ENCODE data around the gene CLN5. TPM values are rescaled to one million over a fixed set of nuclear protein-coding genes. Genes with fewer than 3 reads are reported as not detected.

Gene CLN5
- polyA plus RNA-seq, 1 donor from 2014 or later: 25.9 TPM

DNA sequence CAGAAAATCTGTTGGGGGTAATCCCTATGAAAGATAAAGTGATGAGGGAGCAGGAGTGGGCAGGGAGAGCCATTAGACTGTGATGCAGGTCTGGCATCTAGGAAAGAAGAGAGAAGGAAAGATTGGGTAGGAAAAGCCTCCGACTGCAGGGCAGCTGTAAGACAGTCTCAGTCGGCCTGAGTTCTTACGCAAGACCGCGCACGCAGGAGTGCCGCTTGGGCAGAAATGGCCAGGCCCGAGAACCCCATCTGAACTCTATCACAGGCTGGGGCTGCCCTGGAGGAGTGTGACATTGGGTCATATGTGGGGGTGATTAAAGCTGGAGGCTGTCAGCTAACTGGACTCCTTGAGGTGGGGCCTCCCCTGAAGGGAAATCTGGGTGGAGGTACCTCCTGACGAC lies 49.0 kb downstream of the CLN5 start:
- no peak overlapping the region for H3K27ac ChIP-seq (ENCODE audit: low read length)
- no peak overlapping the region for H3K4me3 ChIP-seq (ENCODE audit: low read length)
- H3K79me2 ChIP-seq (replicated peaks; ENCODE audit: insufficient read depth, low read length): no peaks in the 10 kb centered on the region
- H3K9me2 ChIP-seq (ENCODE audit: insufficient read depth, low read length): no peaks in the 10 kb centered on the region
- H2AFZ ChIP-seq (ENCODE audit: low read depth, low read length): no peak overlapping the region
- H3K4me2 ChIP-seq (ENCODE audit: low read length): no peak overlapping the region
- H3K9me3 ChIP-seq (ENCODE audit: low read length): no peaks in the 10 kb centered on the region
- TF ChIP-seq TAF1 (IDR thresholded peaks at IDR 0.05; ENCODE audit: low read depth): no peak
- no peak for TF ChIP-seq MXI1 (conservative IDR thresholded peaks at IDR 0.05; ENCODE audit: poor library complexity, severe bottlenecking)
- TF ChIP-seq REST (IDR thresholded peaks at IDR 0.05; ENCODE audit: borderline replicate concordance): no peak
- no peak for TF ChIP-seq POLR2AphosphoS5 (IDR thresholded peaks at IDR 0.05)
- TF ChIP-seq EP300 (conservative IDR thresholded peaks at IDR 0.05; ENCODE audit: poor library complexity, severe bottlenecking): no peak
- no peak for TF ChIP-seq RAD21 (conservative IDR thresholded peaks at IDR 0.05)
- TF ChIP-seq, protein P1, sequence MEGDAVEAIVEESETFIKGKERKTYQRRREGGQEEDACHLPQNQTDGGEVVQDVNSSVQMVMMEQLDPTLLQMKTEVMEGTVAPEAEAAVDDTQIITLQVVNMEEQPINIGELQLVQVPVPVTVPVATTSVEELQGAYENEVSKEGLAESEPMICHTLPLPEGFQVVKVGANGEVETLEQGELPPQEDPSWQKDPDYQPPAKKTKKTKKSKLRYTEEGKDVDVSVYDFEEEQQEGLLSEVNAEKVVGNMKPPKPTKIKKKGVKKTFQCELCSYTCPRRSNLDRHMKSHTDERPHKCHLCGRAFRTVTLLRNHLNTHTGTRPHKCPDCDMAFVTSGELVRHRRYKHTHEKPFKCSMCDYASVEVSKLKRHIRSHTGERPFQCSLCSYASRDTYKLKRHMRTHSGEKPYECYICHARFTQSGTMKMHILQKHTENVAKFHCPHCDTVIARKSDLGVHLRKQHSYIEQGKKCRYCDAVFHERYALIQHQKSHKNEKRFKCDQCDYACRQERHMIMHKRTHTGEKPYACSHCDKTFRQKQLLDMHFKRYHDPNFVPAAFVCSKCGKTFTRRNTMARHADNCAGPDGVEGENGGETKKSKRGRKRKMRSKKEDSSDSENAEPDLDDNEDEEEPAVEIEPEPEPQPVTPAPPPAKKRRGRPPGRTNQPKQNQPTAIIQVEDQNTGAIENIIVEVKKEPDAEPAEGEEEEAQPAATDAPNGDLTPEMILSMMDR (IDR thresholded peaks at IDR 0.05; ENCODE audit: poor library complexity, severe bottlenecking): no peak
- no peak for TF ChIP-seq EZH2 (IDR thresholded peaks at IDR 0.05; ENCODE audit: borderline replicate concordance, insufficient read depth, low read length, poor library complexity, severe bottlenecking)
- no peak for TF ChIP-seq SMC3 (conservative IDR thresholded peaks at IDR 0.05; ENCODE audit: poor library complexity)
- H3K9ac ChIP-seq (ENCODE audit: low read length): no peak overlapping the region
- no peaks in the 10 kb centered on the region for H3K27me3 ChIP-seq (ENCODE audit: insufficient read depth, low read depth, low read length)
- H4K20me1 ChIP-seq (ENCODE audit: insufficient read depth): no peaks in the 10 kb centered on the region
- H3K36me3 ChIP-seq (ENCODE audit: insufficient read depth, low read length): no peaks in the 10 kb centered on the region
- no peaks in the 10 kb centered on the region for H3F3A ChIP-seq (ENCODE audit: insufficient read depth, low read length, poor library complexity, severe bottlenecking)

DNA sequence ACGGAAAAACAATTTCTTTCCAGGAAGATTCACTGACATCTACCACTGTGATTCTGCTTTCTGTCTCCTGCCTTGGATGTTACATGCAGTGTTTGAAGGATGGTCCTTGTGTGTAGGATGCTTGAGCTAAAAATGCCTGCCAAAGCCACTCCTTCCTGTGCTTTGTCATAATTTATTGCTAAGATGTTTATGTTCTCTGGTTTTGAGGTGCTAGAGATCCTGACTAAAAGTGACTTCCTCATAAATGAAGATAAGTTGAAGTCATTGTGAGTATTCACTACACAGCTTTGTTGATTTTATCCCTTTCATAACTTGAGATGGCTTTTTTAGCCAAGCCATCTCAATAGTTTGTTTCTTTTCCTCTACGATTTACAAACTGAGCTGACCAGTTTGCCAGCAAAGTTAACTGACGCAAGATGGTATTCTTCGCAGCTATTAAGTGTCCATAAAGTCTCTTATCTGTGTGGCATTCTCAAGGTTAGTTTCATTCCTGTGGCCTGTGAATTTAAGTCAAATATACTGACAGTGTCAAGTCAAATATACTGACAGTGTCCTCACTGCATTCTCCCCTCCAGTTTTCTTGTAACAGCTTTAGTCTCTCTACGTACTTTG lies 50.8 kb downstream of the CLN5 start:
- H3K4me3 ChIP-seq (ENCODE audit: low read length): no peak overlapping the region
- no peak for TF ChIP-seq EZH2 (IDR thresholded peaks at IDR 0.05; ENCODE audit: borderline replicate concordance, insufficient read depth, low read length, poor library complexity, severe bottlenecking)
- TF ChIP-seq SMC3 (conservative IDR thresholded peaks at IDR 0.05; ENCODE audit: poor library complexity): no peak
- TF ChIP-seq REST (IDR thresholded peaks at IDR 0.05; ENCODE audit: borderline replicate concordance): no peak
- no peak for TF ChIP-seq EP300 (conservative IDR thresholded peaks at IDR 0.05; ENCODE audit: poor library complexity, severe bottlenecking)
- TF ChIP-seq POLR2AphosphoS5 (IDR thresholded peaks at IDR 0.05): no peak
- TF ChIP-seq, protein P1 (IDR thresholded peaks at IDR 0.05; ENCODE audit: poor library complexity, severe bottlenecking): no peak
- no peak for TF ChIP-seq MXI1 (conservative IDR thresholded peaks at IDR 0.05; ENCODE audit: poor library complexity, severe bottlenecking)
- TF ChIP-seq TAF1 (IDR thresholded peaks at IDR 0.05; ENCODE audit: low read depth): no peak
- TF ChIP-seq RAD21 (conservative IDR thresholded peaks at IDR 0.05): no peak

More for the DNA sequence above, 50.8 kb downstream of the CLN5 start:
- no peaks in the 10 kb centered on the region for H4K20me1 ChIP-seq (ENCODE audit: insufficient read depth)
- no peak overlapping the region for H2AFZ ChIP-seq (ENCODE audit: low read depth, low read length)
- no peaks in the 10 kb centered on the region for H3K79me2 ChIP-seq (replicated peaks; ENCODE audit: insufficient read depth, low read length)
- no peaks in the 10 kb centered on the region for H3F3A ChIP-seq (ENCODE audit: insufficient read depth, low read length, poor library complexity, severe bottlenecking)
- H3K27ac ChIP-seq (ENCODE audit: low read length): no peak overlapping the region
- no peak overlapping the region for H3K4me2 ChIP-seq (ENCODE audit: low read length)
- no peaks in the 10 kb centered on the region for H3K36me3 ChIP-seq (ENCODE audit: insufficient read depth, low read length)
- H3K9ac ChIP-seq (ENCODE audit: low read length): no peak overlapping the region
- H3K27me3 ChIP-seq (ENCODE audit: insufficient read depth, low read depth, low read length): no peaks in the 10 kb centered on the region
- H3K9me2 ChIP-seq (ENCODE audit: insufficient read depth, low read length): no peaks in the 10 kb centered on the region
- no peaks in the 10 kb centered on the region for H3K9me3 ChIP-seq (ENCODE audit: low read length)
